ENCODE data around the gene SAMD4B.

GRCh38 chr19:39415111-39416046 lies 73.2 kb downstream of the SAMD4B start:
- TF ChIP-seq ZFX (IDR thresholded peaks at IDR 0.05; ENCODE audit: borderline replicate concordance) (no peak), CTCF (IDR thresholded peaks at IDR 0.05) (no peak)
